Fibroblast of peridontal ligament (primary cell): ENCODE data around the gene MMP17.

ENCODE experiments used
- DNase-seq: peaks from one replicate; pipeline ENCODE4 v3.0.0-alpha.2; 2010; ENCODE audit errors: extremely low read depth

Gene MMP17

GRCh38 chr12:131830335-131830913 lies 2.2 kb downstream of the MMP17 start:
- peak; percentile 77 for DNase-seq

- DNase-seq: no peak
Measured at GRCh38 chr12:131830914-131831571, 2.9 kb downstream of the MMP17 start.

DNA sequence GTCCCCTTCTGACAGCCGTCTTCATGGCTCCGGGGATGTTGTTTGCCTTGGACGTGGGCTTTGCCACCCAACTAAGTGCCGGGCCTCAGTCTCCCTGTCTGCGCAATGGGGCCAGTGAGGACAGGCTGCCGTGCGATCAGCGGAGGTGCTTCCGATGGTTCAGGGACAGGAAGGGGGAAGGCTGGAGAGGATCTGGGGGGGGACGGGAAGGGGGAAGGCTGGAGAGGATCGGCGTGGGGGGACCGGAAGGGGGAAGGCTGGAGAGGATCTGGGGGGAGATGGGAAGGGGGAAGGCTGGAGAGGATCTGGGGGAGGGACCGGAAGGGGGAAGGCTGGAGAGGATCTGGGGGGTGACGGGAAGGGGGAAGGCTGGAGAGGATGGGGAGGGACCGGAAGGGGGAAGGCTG lies 3.4 kb downstream of the MMP17 start:
- DNase-seq: peak; percentile 89

- DNase-seq: peak; percentile 79
Measured at GRCh38 chr12:131832321-131833231, 4.4 kb downstream of the MMP17 start.

GRCh38 chr12:131833288-131833895 lies 5.2 kb downstream of the MMP17 start:
- no peak for DNase-seq

GRCh38 chr12:131833896-131834641 lies 5.9 kb downstream of the MMP17 start:
- peak; percentile 48 for DNase-seq

GRCh38 chr12:131834798-131835615 lies 6.8 kb downstream of the MMP17 start:
- DNase-seq: no peak

DNA sequence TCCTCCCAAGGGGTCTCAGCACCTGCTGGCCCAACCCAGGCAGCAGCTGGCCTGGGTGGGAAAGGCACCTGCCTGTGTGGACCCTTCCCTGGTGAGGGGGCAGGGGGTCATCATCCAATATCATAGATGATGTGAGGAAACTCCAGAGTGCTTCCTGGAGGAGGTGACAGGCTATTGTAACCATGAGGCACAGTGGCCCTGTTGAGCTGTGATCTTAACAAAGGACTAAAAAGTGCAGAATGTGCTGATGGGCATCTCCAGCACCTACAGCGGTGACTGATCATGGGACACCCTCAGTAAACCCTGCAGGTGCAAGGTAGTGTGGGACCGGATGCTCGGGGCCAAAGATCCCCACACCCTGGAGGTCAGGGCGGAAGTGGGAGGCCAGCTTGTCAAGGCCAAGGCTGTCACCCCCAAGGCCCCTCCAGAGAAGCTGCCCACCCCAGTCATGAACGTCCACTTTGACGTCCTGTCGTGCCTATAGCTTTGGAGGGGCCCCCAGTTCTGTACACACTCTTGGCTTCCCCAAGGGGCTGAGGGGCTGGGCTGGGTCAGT lies 7.5 kb downstream of the MMP17 start:
- no peak for DNase-seq

GRCh38 chr12:131836193-131836592 lies 8.0 kb downstream of the MMP17 start:
- peak; percentile 24 for DNase-seq

DNA sequence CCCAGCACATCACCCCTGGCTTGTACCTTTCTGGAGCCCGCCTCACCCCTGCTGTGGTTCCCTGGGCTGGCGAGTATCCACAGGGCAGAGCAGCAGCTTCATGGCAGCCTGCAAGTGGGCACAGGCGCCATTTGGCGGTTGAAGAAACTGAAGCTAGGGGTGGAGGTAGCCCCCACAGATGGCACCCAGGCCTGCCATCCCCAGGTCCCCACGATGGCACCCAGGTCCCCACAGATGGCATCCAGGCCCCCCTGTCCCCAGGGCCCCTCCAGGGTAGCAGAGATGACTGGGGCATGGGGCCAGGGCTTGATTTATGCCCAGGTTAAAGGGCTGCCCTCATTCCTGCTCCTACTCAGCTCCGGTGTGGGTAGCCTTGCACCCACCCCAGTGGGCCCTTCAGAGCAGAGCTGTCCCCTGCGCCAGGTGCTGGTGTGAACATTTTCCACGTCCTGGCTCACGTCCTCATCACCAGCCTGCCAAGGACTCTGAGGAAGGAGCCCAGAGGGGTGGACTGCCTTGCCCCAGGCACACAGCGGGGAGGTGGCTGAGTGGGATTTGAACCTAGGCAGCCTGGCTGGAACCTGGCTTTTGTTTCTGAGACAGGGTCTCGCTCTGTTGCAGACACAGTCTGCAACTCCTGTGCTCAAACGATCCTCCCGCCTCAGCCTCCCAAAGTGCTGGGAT lies 8.7 kb downstream of the MMP17 start:
- no peak for DNase-seq

DNA sequence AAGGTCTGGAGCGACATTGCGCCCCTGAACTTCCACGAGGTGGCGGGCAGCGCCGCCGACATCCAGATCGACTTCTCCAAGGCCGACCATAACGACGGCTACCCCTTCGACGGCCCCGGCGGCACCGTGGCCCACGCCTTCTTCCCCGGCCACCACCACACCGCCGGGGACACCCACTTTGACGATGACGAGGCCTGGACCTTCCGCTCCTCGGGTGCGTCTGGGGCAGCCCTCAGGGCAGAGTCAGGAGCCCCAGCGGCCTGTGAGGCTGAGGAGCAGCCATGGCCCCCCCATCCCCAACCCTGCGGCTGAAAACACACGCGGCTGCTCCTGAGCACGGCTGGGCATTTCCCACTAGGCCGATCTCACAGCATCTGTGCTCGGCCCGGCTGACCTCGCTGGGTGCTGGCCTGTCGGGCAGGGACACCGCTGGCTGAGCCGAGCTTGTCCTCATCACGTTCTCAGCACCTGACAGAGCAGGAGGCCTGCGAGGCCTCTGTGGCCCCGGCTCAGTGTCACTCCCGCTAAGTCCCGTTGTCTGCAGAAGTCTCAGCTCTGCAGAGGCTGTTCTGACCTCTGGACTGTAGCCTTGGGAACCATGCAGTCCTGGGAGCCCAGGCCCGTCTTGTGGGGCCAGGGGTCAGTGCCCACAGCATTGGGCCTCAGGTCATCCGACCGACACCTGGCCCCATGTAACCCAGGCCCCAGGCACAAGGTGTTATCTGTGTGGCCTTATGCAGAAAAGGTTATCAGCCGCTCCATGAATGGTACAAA lies 12.6 kb downstream of the MMP17 start:
- DNase-seq: no peak

DNA sequence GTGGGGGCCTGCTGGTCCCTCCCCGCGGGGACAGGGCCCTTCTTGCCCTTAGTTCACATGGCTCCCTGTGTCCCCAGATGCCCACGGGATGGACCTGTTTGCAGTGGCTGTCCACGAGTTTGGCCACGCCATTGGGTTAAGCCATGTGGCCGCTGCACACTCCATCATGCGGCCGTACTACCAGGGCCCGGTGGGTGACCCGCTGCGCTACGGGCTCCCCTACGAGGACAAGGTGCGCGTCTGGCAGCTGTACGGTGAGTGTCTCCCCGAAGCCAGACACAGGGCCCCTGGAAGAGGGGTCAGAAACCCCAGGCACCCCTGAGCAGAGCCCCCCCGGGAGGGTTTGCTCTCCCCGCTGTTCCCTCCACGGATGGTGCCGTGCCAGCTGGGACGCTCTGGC lies 13.4 kb downstream of the MMP17 start:
- DNase-seq: no peak

- no peak for DNase-seq
Measured at GRCh38 chr12:131842169-131842568, 14.0 kb downstream of the MMP17 start.

GRCh38 chr12:131843527-131843926 lies 15.3 kb downstream of the MMP17 start:
- no peak for DNase-seq

DNA sequence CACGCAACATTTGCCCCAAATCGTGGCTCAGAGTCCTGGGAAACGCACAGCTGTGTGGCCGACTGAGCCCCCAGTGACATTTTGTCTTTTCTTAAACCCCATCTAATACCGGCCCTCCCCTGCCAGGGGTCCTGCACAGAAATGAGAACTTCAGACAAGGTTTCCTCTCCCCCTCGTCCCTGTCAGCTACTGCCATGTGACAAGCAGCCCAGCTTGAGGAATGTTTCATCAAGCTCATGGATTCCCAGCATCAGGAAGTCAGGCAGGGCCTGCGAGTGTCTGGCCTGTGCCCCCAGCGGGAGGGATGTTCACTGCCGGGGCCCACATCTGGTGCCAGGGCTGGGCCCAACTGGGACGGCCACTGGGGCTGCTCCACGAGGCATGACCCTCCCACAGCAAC lies 15.9 kb downstream of the MMP17 start:
- no peak for DNase-seq

DNA sequence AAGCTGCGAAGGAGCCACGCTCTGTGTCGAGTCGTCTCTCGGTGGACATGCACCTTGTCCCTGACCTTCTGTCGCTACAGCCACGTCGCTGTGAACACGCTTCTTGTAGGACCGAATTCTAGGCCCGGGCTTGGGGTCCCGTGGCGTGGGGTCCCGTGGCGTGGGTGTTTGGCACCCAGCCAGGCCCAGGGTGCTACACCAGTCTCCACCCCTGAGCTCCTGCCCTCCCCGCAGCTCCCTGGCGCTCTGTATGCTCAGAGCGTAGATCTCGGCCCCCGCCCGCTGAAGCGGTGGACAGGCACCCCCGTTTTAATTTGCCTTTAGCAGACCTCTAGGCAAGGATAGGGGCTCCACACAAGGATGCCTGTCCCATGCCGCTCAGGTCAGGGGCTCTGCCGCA lies 16.5 kb downstream of the MMP17 start:
- DNase-seq: no peak

DNA sequence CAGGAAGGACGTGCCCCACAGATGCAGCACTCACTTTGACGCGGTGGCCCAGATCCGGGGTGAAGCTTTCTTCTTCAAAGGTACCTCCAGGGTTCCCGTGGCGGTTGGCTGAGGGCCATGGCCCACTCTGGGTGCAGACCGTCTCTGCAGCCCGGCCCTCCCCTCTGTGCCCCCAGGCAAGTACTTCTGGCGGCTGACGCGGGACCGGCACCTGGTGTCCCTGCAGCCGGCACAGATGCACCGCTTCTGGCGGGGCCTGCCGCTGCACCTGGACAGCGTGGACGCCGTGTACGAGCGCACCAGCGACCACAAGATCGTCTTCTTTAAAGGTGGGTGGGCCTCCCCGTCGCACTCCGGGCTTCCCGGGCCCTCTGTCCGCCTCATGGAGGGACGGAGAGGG lies 16.9 kb downstream of the MMP17 start:
- no peak for DNase-seq

- no peak for DNase-seq
Measured at GRCh38 chr12:131847456-131847855, 19.3 kb downstream of the MMP17 start.

- DNase-seq: no peak
Measured at GRCh38 chr12:131848753-131849152, 20.6 kb downstream of the MMP17 start.
